ENCODE measurements around the gene FRZB.

The FRZB gene

GRCh38 chr2:182826064-182826463 is 40.4 kb downstream of the FRZB start:
- FAIRE-seq (no peak), DNase-seq (ENCODE audit: insufficient read length, low spot score) (no peak)
- no peak for TF ChIP-seq CTCF (IDR thresholded peaks at IDR 0.05; ENCODE audit: insufficient read depth, missing control alignments)

- TF ChIP-seq CTCF (IDR thresholded peaks at IDR 0.05; ENCODE audit: insufficient read depth, missing control alignments) = no peak
- DNase-seq (ENCODE audit: insufficient read length, low spot score) (no peak), FAIRE-seq (no peak)
These were observed 41.7 kb downstream of the FRZB start for GRCh38 chr2:182824767-182825158.

- no peak for TF ChIP-seq CTCF (IDR thresholded peaks at IDR 0.05; ENCODE audit: insufficient read depth, missing control alignments)
- FAIRE-seq (peak; percentile 41), DNase-seq (ENCODE audit: insufficient read length, low spot score) (no peak)
These were observed 42.2 kb downstream of the FRZB start for GRCh38 chr2:182824056-182824766.

GRCh38 chr2:182822733-182823132 is 43.7 kb downstream of the FRZB start:
- no peak for DNase-seq (ENCODE audit: insufficient read length, low spot score)
- TF ChIP-seq CTCF (IDR thresholded peaks at IDR 0.05; ENCODE audit: insufficient read depth, missing control alignments) = no peak
- FAIRE-seq = no peak

GRCh38 chr2:182821182-182821581 is 45.3 kb downstream of the FRZB start:
- TF ChIP-seq CTCF (IDR thresholded peaks at IDR 0.05; ENCODE audit: insufficient read depth, missing control alignments) = no peak
- FAIRE-seq (no peak), DNase-seq (ENCODE audit: insufficient read length, low spot score) (no peak)

GRCh38 chr2:182819412-182819811 is 47.0 kb downstream of the FRZB start:
- FAIRE-seq = no peak
- no peak for DNase-seq (ENCODE audit: insufficient read length, low spot score)
- TF ChIP-seq CTCF (IDR thresholded peaks at IDR 0.05; ENCODE audit: insufficient read depth, missing control alignments) = no peak

GRCh38 chr2:182818925-182819324 is 47.5 kb downstream of the FRZB start:
- DNase-seq (ENCODE audit: insufficient read length, low spot score) = no peak
- FAIRE-seq = no peak
- TF ChIP-seq CTCF (IDR thresholded peaks at IDR 0.05; ENCODE audit: insufficient read depth, missing control alignments) = no peak
